ENCODE results near the gene ANKK1. TPM values are rescaled to one million over a fixed set of nuclear protein-coding genes. Genes with fewer than 3 reads are reported as not detected.

ANKK1 gene
- total RNA-seq, 1 experiment from 2014 or later = 0.22 TPM

DNA sequence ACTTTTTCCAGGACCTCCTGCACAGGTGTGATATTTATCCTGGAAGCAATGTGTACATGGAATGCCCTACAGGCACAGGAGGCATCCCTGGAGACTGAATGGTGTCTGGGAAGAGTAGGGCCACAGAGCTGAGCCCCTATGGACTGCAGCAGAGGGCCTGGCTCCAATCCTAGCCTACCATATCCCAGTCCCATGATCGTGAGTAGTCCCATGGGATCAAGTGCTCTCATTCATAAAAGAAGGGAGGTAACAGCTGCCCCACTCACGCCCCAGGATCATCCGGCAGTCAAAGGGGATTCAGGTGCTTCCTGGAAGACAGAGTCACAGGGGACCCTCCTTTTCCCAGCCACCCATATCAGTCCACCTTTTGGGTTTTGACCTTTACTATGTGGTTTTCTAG lies 24.0 kb downstream of the ANKK1 start:
- ATAC-seq (no peak), DNase-seq (no peak)
- intact Hi-C loops (cut with micrococcal nuclease) = no loop called here
- Histone ChIP-seq H3K27ac (ENCODE audit: low read length) (no peak overlapping the region), H3K9ac (ENCODE audit: low read length) (no peak overlapping the region), H3K4me2 (ENCODE audit: low read length) (no peak overlapping the region), H2AFZ (ENCODE audit: low read length) (no peak overlapping the region), H3K9me2 (replicated peaks; ENCODE audit: low read length) (no peaks in the 10 kb centered on the region), H3K27me3 (ENCODE audit: low read length) (0 out of 2 replicates have a peak, but pooled peaks cover 3% of the 10 kb centered on the region), H3K4me3 (ENCODE audit: low read length) (no peak overlapping the region), H3K4me1 (ENCODE audit: insufficient read depth, low read length) (no peaks in the 10 kb centered on the region), H3K9me3 (ENCODE audit: low read length) (no peaks in the 10 kb centered on the region), H3F3A (ENCODE audit: low read length, unreplicated experiment) (no peaks in the 10 kb centered on the region), H4K20me1 (ENCODE audit: low read length) (no peaks in the 10 kb centered on the region), H3K36me3 (ENCODE audit: low read depth, low read length) (no peaks in the 10 kb centered on the region), H3K79me2 (ENCODE audit: low read length) (no peaks in the 10 kb centered on the region)
- TF ChIP-seq, protein P1, sequence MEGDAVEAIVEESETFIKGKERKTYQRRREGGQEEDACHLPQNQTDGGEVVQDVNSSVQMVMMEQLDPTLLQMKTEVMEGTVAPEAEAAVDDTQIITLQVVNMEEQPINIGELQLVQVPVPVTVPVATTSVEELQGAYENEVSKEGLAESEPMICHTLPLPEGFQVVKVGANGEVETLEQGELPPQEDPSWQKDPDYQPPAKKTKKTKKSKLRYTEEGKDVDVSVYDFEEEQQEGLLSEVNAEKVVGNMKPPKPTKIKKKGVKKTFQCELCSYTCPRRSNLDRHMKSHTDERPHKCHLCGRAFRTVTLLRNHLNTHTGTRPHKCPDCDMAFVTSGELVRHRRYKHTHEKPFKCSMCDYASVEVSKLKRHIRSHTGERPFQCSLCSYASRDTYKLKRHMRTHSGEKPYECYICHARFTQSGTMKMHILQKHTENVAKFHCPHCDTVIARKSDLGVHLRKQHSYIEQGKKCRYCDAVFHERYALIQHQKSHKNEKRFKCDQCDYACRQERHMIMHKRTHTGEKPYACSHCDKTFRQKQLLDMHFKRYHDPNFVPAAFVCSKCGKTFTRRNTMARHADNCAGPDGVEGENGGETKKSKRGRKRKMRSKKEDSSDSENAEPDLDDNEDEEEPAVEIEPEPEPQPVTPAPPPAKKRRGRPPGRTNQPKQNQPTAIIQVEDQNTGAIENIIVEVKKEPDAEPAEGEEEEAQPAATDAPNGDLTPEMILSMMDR (conservative IDR thresholded peaks at IDR 0.05; ENCODE audit: low read depth, low read length) = no peak
- no peak for TF ChIP-seq EZH2 (IDR thresholded peaks at IDR 0.05; ENCODE audit: low read length, unreplicated experiment)
- no peak for TF ChIP-seq EZH2phosphoT487 (IDR thresholded peaks at IDR 0.05; ENCODE audit: borderline replicate concordance, low read length)
- ChIA-PET CTCF (no interaction called here), POLR2A (ENCODE audit: unreplicated experiment) (no interaction called here)
- no TSS peak for BruUV-seq (replicated peaks)

DNA sequence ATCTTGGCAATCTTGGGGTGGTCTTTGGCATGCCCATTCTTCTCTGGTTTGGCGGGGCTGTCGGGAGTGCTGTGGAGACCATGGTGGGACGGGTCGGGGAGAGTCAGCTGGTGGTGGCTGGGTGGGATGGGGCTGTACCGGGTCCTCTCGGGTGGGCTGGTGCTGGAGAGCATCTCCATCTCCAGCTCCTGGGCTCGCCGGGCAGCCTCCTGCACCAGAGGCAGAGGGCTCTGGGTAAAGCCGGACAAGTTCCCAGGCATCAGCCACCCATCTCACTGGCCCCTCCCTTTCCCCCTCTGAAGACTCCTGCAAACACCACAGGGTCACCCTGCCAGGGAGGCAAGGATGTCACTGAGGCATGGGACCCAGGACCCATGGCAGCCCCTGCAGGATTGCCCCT lies 25.1 kb downstream of the ANKK1 start:
- Histone ChIP-seq H3K79me2 (ENCODE audit: low read length) (no peaks in the 10 kb centered on the region), H3K4me2 (ENCODE audit: low read length) (no peak overlapping the region), H2AFZ (ENCODE audit: low read length) (no peak overlapping the region), H3K36me3 (ENCODE audit: low read depth, low read length) (no peaks in the 10 kb centered on the region), H3K4me3 (ENCODE audit: low read length) (no peak overlapping the region), H3K9me3 (ENCODE audit: low read length) (no peaks in the 10 kb centered on the region), H3F3A (ENCODE audit: low read length, unreplicated experiment) (no peaks in the 10 kb centered on the region), H3K9ac (ENCODE audit: low read length) (no peak overlapping the region), H3K27ac (ENCODE audit: low read length) (no peak overlapping the region), H3K9me2 (replicated peaks; ENCODE audit: low read length) (no peaks in the 10 kb centered on the region), H4K20me1 (ENCODE audit: low read length) (no peaks in the 10 kb centered on the region), H3K27me3 (ENCODE audit: low read length) (0 out of 2 replicates have a peak, but pooled peaks cover 2% of the 10 kb centered on the region), H3K4me1 (ENCODE audit: insufficient read depth, low read length) (peaks cover 10% of the 10 kb centered on the region)
- no peak for TF ChIP-seq EZH2phosphoT487 (IDR thresholded peaks at IDR 0.05; ENCODE audit: borderline replicate concordance, low read length)
- TF ChIP-seq, protein P1 (conservative IDR thresholded peaks at IDR 0.05; ENCODE audit: low read depth, low read length) = no peak
- no peak for TF ChIP-seq EZH2 (IDR thresholded peaks at IDR 0.05; ENCODE audit: low read length, unreplicated experiment)
- no peak for DNase-seq
- intact Hi-C loops (cut with micrococcal nuclease) = no loop called here
- no TSS peak for BruUV-seq (replicated peaks)
- no peak for ATAC-seq
- POLR2A ChIA-PET (ENCODE audit: unreplicated experiment) = no interaction called here
- CTCF ChIA-PET = no interaction called here

DNA sequence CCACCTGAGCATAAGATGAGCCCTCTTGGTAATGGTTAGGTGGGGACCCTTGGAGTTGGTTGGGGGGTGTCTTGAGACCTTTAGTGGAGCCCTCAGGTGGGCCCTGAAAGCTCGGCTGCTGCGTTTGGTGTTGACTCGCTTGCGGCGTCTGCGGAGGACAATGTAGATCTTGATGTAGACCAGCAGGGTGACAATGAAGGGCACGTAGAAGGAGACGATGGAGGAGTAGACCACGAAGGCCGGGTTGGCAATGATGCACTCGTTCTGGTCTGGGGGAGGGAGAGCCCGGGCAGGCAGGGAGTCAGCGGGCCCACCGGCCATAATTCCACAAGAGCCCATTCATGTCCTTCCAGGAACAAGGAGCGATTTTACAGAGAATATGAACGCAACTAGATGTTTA lies 27.8 kb downstream of the ANKK1 start:
- H3K4me3 ChIP-seq (ENCODE audit: low read length) = no peak overlapping the region
- H3K9ac ChIP-seq (ENCODE audit: low read length) = no peak overlapping the region
- H3K9me3 ChIP-seq (ENCODE audit: low read length) = no peaks in the 10 kb centered on the region
- no peak overlapping the region for H2AFZ ChIP-seq (ENCODE audit: low read length)
- ATAC-seq (no peak), DNase-seq (no peak)
- no peak overlapping the region for H3K27ac ChIP-seq (ENCODE audit: low read length)
- intact Hi-C loops (cut with micrococcal nuclease) = no loop called here
- no TSS peak for BruUV-seq (replicated peaks)
- H4K20me1 ChIP-seq (ENCODE audit: low read length) = no peaks in the 10 kb centered on the region
- no peaks in the 10 kb centered on the region for H3K9me2 ChIP-seq (replicated peaks; ENCODE audit: low read length)
- no peaks in the 10 kb centered on the region for H3K79me2 ChIP-seq (ENCODE audit: low read length)
- H3K4me2 ChIP-seq (ENCODE audit: low read length) = no peak overlapping the region
- peaks cover 11% of the 10 kb centered on the region for H3K4me1 ChIP-seq (ENCODE audit: insufficient read depth, low read length)
- H3K27me3 ChIP-seq (ENCODE audit: low read length) = peaks cover 3% of the 10 kb centered on the region; the same call in 1 of the 2 replicates
- no peaks in the 10 kb centered on the region for H3F3A ChIP-seq (ENCODE audit: low read length, unreplicated experiment)
- no peaks in the 10 kb centered on the region for H3K36me3 ChIP-seq (ENCODE audit: low read depth, low read length)
- POLR2A ChIA-PET (ENCODE audit: unreplicated experiment) = no interaction called here
- TF ChIP-seq EZH2 (IDR thresholded peaks at IDR 0.05; ENCODE audit: low read length, unreplicated experiment) (no peak), EZH2phosphoT487 (IDR thresholded peaks at IDR 0.05; ENCODE audit: borderline replicate concordance, low read length) (no peak)
- TF ChIP-seq, protein P1 (conservative IDR thresholded peaks at IDR 0.05; ENCODE audit: low read depth, low read length) = no peak
- CTCF ChIA-PET = no interaction called here
